GM19397 (cell line): ENCODE data around the gene PIERCE2.
A peak's percentile ranks its signal among the peaks of the same experiment; 100 is the strongest.
"Not testable (repeated sequence)": the region's sequence is repeated elsewhere in the genome, so short reads cannot be mapped to it uniquely, and the experiment has no call there.

Experiments used
- ATAC-seq: cut with Tn5 transposase; IDR thresholded peaks from one replicate; pipeline ENCODE4 v1.9.1; 2021; ENCODE audit warnings: mild to moderate bottlenecking, moderate library complexity; ENCODE audit not compliant: unreplicated experiment

The PIERCE2 gene, protein sequence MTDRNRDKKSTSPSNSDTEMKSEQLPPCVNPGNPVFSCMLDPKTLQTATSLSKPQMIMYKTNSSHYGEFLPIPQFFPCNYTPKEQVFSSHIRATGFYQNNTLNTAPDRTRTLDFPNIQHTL

DNA sequence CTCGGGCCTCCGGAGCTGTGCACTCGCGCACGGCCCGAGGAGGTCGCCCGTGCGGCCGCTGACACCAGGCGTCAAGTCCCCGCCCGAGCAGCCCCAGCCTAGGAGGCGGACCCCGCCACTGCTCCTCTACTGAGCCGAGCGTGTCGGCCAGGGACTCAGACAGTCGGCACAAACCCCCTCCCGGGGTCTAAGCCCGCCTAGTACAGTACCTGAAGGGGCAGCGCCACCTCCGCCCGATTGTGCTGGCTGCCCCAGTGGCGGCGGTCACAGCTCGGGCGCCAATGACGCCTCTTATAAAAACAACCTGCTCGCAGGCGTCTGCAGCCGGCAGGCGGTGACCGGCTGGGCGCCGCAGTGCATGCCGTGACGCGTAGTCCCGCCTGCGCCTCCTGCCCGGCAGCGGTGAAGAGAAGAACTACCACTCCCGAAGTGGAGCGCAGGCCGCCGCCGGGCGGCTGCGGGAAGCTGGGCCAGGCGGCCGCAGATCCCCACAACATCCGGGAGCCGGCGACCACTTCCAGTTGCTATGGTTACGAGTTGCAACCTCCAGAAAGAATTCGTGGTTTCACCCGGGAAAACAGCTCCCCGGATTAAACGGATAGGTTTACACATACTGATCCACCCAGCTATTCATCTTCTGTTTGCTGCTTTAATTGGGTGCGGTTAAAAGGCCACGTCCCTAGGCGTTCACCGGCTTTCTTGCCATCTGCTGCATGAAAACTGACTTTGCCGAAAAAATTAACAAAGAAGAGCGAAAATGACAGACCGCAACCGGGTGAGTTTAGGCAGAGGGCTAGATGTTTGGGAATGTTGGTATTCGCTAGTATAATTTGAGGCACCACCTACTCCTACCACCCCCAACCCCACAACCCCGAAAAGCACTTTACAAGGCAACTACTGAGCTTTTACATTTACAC lies at the start of gene PIERCE2, which contains the start of gene CCPG1:
PIERCE2 (plus strand) TSS at position 484 of the 917 bp plus-strand sequence; CDS start at position 758, 274 bp downstream.
CCPG1 (minus strand) TSS at position 348 of the 917 bp plus-strand sequence. CDS start 18,935 bp downstream, outside the sequence.
- ATAC-seq: peak; percentile 94

DNA sequence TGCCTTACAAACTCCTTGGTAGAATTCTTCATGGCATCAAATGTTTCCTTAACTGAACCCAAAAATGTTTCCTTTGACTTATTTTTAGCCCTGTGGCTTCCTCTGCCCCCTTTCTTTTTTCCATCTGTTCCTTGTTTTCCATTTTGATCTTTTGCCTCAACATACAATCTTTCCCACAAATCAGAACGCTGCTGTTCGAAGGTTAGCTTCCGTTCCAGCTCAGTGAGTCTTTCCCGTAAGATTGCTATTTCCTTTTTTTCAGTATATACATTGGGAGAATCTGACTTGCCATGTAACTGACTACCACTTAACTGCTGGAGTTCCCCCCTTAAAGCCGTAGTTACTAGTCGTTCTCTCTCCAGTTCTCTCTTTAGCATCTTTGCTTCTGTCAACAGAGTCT lies 48.0 kb upstream of the PIERCE2 start:
- ATAC-seq: no peak

DNA sequence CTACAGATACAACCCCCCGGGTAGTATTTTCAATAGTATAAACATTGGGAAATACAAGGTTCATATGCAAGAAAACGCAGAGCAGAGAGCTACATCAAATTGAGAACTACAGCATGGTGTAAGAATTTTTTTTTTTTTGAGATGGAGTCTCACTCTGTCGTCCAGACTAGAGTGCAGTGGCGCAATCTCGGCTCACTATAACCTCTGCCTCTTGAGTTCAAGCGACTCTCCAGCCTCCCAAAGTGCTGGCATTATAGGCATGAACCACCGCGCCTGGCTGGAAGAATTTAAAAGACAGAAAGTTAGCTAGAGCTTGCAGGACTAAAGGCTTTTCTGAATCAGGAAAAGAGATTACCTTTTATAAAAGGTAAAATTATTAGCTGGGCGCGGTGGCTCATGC lies 47.2 kb upstream of the PIERCE2 start:
- no peak for ATAC-seq

DNA sequence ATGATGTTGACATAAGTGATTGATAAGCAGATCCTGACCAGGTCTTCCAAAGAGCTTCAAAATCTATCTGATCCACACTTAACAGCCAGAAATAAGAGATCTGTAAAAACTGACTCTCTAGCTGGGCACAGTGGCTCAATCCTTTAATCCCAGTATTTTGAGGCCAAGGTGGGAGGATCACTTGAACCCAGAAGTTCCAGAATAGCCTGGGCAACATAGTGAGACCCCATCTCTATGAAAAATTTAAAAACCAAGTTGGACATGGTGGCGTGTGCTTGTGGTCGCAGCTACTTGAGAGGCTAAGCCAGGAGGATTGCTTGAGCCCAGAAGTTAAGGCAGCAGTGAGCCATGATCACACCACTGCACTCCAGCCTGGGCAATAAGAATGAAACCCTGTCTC lies 45.7 kb upstream of the PIERCE2 start:
- ATAC-seq: no peak

DNA sequence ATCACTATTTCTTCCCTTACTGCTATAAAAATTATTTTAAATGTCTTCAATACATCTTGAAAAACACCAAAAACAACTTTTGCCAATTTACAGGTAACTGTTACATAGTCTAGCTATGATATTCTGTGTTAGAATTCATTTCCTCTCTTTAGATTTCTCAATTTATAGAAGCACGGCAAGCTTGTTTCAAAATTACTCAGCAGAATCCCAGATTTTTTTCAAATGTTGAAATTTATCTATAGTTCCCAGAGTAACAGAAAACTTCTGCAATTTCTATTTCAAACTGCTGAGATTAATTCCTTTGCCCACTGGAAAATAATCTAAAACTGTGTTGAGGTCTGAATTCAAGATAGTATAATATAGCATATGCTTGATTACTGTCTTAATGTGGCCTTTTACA lies 41.3 kb upstream of the PIERCE2 start:
- ATAC-seq: no peak

DNA sequence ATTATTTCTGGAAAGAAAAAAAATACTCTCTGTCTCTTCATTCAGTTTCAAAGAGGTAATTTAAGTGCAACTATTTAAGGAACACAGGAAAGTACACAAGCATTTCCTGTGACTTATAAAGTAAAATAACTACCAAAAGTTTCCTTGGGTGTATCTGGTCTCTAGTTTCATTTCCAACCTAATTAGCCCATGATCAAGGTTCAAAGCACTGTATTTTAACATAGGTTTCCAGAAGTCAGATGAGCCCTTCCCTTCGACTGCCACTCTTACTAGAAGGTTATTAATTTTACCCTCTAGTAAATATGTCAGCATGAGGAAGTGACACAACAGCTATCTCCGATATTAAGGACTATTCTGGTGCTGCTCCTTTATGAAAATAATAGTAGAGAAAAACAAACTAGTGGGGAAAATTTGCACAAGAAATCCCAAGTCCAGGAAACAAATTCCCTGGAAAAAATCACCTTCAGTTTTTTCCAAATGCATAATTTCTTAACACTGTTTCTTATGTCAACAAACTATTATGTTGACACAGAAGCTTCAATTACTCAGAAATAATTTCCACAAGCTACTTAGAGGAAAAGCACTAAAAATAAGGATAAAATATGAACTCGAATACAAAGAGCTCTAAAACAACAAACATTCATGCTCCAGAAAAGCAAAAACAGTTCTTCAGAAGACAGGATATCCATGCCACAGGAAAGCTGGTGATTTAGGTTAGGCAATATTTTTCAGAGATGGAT lies 35.4 kb upstream of the PIERCE2 start:
- ATAC-seq: peak; percentile 60

DNA sequence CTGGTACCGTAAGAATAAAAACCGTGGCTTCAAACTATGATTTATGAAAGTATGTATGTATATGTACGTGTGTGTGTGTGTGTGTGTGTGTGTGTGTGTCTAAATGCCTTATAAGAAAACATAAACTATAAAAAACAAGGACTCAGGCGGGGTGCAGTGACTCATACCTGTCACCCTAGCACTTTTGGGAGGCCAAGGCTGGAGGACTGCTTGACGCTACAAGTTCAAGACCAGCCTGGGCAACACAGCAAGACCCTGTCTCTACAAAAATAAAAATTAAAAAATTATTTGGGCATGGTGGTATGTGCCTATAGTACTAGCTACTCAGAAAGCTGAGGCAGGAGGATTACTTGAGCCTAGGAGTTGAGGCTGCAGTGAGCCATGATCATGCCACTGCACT lies 29.2 kb upstream of the PIERCE2 start:
- ATAC-seq: no peak

DNA sequence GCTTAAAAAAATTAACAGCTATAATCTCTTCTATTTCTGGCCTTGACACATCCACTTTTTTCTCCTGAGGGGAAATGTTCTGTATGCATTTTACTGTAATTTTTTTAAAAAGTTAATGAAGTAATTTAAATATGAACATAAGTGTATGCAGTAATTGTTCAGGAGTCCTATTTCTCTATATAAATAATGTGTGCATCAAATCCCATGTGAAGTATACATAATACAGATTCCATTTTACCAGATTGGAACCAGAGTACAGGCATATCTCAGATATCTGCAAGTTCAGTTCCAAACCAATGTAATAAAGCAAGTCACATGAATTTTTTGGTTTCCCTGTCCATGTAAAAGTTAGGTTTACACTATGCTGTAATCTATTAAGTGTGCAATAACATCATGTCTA lies 26.7 kb upstream of the PIERCE2 start:
- no peak for ATAC-seq

DNA sequence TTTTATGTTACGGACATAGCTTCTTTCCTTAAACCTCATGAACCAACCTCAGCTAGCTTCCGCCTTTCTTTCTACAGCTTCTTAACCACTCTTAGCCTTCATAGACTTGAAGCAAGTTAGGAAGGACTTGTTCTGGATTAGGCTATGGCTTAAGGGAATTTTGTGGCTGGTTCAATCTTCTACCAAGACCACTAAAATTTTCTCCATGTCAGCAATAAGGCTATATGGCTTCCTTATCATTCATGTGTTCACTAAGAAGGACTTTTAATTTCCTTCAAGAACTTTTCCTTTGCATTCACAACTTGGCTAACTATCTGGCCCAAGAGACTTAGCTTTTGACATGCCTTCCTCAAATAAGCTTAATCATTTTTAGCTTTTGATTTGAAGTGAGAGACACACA lies 24.6 kb upstream of the PIERCE2 start:
- no peak for ATAC-seq

DNA sequence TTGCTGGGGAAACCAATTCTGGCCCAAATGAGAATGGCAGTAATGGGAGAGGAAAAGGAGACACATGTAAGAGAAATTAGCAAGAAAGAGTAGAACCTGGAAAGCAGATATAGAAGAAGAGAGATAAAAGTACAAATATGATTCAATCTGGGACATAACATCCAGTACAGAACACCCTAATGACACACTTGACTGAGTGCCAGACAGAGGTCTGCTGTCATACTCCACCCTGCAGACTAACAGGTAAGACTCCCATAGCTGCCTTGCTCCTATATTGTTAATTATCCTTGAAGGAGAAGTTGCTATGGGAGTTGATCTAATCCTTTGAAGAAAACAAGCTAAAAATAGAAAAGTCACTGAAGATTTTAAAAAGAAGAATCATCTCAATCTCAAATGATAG lies 21.3 kb upstream of the PIERCE2 start:
- no peak for ATAC-seq

DNA sequence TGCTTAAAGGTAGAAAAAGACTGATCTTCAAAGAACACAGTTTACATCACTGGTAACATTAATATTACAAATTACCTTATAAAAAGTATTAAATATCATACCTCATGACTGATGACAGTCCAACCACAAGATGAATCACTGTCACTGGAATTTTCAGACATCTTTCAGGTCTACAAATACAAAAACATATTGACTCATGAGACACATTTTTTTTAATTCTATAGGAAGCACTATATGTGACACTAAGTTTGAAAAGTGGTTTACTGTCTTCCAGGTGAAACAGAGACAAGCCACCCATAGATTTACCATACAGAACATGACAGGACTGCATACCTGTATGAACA lies 19.1 kb upstream of the PIERCE2 start:
- no peak for ATAC-seq

DNA sequence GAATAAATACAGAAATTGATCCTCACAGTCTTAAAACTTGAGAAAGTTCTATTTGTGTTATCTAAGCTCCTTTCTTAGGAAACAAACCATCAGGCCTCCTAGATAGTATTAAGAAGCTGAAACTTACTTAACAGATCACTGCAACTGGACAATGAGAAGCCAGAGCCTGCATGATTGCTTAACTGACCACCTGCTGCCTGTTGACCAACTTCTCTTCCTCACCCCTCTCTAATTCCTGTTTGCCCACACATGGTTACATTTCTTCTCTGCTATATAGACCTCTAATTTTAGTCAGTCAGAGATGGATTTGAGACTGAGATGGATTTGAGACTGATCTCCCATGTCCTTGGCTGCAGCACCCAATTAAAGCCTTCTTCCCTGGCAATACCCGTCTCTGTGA lies 13.6 kb upstream of the PIERCE2 start:
- no peak for ATAC-seq

DNA sequence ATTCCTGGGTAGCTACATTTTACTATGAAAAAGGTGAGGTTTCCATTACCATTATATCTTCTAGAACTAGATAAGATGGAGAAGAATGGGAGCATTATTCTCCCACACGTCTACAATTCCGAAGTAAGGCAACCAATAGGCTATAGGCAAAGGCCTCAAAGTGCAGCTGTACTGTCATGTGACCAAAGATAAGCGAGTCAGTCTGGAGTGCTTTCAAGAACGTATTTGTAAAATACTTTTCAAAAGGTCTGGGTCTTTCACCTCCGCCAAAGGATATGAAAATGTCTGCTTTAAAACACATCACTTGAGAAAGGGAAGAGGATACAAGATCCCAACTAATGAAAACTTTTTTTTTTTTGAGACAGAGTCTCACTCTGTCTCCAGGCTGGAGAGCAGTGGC lies 10.1 kb upstream of the PIERCE2 start:
- ATAC-seq: no peak

DNA sequence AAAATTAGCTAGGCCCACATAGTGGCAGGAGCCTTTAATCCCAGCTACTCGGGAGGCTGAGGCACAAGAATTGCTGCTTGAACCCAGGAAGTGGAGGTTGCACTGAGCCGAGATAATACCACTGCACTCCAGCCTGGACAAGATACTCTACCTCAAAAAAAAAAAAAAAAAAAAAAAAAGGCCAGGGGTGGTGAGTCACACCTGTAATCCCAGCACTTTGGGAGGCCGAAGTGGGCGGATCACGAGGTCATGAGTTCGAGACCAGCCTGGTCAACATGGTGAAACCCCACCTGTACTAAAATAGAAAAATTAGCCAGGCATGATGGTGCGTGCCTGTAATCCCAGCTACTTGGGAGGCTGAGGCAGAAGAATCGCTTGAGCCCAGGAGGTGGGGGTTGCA lies 8.2 kb upstream of the PIERCE2 start:
- ATAC-seq: not testable (repeated sequence)

DNA sequence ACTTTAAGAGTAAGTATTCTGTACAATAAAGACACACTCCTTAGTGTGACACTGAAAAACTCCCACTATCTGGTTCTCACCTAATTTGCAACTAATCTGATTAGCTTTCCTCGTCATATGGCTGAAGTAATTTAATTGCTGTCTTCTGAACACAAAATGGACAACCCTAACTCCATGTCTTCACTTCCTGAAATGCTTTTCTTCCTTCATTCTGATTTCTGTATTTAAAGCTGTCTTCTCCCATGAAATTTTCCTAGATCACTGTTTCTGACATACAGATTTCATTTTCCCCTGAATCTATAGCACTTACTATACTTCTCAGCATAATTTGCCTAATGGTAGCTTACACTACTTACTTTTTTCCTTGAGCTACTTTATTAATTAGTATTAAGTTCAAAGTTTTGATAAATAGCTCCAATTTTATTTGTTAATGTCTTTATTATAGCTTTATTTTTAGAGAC lies 6.5 kb upstream of the PIERCE2 start:
- ATAC-seq: no peak

DNA sequence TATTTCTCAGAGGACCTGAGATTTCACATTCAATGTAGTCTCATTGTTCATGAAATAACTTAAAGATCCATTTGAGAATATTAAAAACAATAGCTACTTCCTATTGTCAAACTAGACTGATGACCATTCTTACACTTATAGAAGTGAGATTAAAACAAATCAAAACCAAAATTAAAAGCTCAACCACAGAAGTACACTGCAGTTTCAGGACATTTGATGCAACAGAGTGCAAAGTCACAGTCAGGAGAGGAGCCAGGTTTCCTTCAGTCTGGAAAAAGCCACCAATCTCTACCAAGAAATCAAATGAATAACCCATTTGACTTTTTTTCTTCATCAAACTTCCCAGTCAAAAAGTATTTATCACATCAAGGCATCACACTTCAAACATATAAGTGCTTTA lies 5.6 kb upstream of the PIERCE2 start:
- ATAC-seq: no peak

DNA sequence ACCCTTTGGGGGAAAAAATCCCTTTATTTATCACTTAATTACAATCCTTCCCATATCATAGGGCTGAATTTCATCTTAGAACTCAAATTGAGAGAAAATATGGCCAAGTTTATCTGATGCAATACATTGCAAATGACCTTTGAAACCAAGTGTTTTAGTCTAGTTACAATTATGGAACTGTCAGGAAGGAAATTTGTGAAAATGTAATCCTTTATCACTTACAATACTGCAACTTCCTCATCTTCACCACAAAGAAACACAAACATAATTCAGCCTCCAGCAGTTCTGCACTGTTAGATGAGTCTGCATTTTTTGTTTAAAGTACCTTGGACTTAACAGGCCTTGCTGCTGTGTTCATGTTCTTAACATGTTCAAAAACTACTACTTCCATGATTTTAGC lies 4.8 kb upstream of the PIERCE2 start:
- no peak for ATAC-seq

DNA sequence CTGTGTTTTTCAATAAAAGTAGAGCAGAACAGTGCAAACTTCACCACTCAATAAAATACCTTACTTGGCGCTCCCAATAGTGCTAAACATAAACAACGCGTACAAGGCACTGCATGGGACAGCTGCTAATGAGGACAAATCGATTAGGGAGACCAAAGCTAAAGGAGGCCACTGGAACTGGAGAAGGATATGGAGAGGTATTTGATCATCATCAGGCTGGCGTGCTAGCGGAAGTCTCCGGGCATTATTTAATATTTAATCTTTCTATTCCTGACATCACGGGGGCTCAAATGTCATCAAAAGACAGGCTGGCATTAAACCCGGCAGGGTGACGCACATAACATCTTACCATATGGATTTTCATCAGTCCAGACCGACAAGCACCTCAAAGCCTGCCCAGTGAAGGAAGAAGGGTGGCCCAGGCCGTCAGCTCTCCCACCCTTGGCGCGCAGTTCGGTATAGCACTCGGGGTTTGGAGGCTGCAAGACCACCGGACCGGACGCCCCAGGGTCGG lies 740 bp upstream of the PIERCE2 start:
- no peak for ATAC-seq

DNA sequence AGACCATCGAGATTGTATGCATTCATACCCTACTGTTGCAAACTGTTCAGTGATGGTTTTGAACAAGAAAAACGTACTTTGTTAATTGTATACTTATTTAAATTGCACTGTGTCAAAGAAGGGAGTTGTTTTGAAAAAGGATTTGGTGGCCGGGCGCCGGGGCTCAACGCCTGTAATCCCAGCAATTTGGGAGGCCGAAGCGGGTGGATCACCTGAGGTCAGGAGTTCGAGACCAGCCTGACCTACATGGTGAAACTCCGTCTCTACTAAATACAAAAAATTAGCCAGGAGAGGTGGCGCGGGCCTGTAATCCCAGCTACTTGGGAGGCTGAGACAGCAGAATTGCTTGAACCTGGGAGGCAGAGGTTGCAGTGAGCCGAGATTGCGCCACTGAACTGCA lies 681 bp downstream of the PIERCE2 start:
- ATAC-seq: not testable (repeated sequence)

DNA sequence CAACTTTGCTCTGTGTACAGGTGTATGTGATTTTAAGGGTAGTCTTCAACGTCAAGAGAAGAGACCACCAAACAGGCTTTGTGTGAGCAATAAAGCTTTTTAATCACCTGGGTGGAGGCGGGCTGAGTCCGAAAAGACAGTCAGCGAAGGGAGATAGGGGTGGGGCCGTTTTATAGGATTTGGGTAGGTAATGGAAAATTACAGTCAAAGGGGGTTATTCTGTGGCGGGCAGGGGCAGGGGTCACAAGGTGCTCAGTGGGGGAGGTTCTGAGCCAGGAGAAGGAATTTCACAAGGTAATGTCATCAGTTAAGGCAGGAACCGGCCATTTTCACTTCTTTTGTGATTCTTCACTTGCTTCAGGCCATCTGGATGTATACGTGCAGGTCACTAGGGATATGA lies 9.4 kb downstream of the PIERCE2 start:
- not testable (repeated sequence) for ATAC-seq

DNA sequence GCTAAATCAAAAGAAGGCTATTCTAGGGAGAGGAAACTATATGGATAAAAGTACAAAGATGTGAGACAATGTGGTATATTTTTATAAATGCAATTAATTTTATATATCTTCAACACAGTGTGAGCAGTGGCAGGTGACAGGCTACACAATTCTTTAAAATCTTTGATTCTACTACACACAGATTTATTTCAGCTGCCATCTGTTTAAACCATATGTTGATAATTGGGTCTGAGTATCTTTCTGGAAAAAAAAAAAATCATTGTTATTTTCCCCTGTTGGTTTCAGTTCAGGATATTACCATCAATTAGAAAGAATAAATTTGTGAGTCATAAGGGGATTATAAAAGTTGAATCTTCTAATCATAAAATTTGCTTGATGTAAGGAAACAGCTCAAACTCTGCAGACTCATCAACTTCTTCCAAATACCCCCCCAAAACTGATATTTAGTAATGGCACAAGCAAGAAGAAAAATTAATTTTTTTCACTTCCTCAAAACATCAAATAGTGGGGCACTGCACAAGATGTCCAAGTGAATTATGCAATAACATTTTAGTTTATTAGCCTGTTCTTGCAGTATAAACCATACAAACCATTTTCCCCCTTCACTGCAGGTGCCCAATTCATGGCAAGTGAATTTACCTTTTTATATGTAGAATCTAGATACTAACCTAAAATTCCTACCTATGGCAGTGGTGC lies 12.0 kb downstream of the PIERCE2 start:
- ATAC-seq: no peak
